HG02571 (cell line): Measurements from ENCODE around the gene SYT12.

Source experiments
- ATAC-seq: cut with Tn5 transposase; IDR thresholded peaks from one replicate; pipeline ENCODE4 v1.9.1; 2021; ENCODE audit warnings: mild to moderate bottlenecking, moderate library complexity; ENCODE audit not compliant: unreplicated experiment

Gene SYT12

GRCh38 chr11:67054346-67054835 is 31.5 kb downstream of the SYT12 start:
- no peak for ATAC-seq

- no peak for ATAC-seq
Observed at GRCh38 chr11:67054836-67055523, 32.0 kb downstream of the SYT12 start.

- no peak for ATAC-seq
Observed at GRCh38 chr11:67055812-67056211, 32.9 kb downstream of the SYT12 start.

- ATAC-seq = no peak
Observed at GRCh38 chr11:67056267-67057204, 33.6 kb downstream of the SYT12 start, which contains the start of gene RHOD. Gene RHOD, plus strand, starts transcription at chr11:67056847. Its CDS starts 56 bp downstream, at chr11:67056903.

- no peak for ATAC-seq
Observed at GRCh38 chr11:67057205-67057672, 34.3 kb downstream of the SYT12 start.

- ATAC-seq = no peak
Observed at GRCh38 chr11:67058506-67058905, 35.6 kb downstream of the SYT12 start.

- no peak for ATAC-seq
Observed at GRCh38 chr11:67059671-67060070, 36.7 kb downstream of the SYT12 start.

- no peak for ATAC-seq
Observed at GRCh38 chr11:67060111-67060522, 37.2 kb downstream of the SYT12 start.

GRCh38 chr11:67062526-67063373 is 39.8 kb downstream of the SYT12 start:
- no peak for ATAC-seq

GRCh38 chr11:67066333-67066709 is 43.4 kb downstream of the SYT12 start:
- ATAC-seq = no peak

GRCh38 chr11:67071420-67072284 is 48.7 kb downstream of the SYT12 start:
- no peak for ATAC-seq

- no peak for ATAC-seq
Observed at GRCh38 chr11:67072295-67072694, 49.4 kb downstream of the SYT12 start.

GRCh38 chr11:67073908-67074307 is 51.0 kb downstream of the SYT12 start:
- ATAC-seq = no peak

- ATAC-seq = no peak
Observed at GRCh38 chr11:67076202-67076601, 53.3 kb downstream of the SYT12 start.

GRCh38 chr11:67079065-67079705 is 56.3 kb downstream of the SYT12 start:
- ATAC-seq = no peak

- no peak for ATAC-seq
Observed at GRCh38 chr11:67082071-67082791, 59.3 kb downstream of the SYT12 start.

- ATAC-seq = no peak
Observed at GRCh38 chr11:67083786-67084366, 60.9 kb downstream of the SYT12 start.

GRCh38 chr11:67085617-67086016 is 62.7 kb downstream of the SYT12 start:
- ATAC-seq = no peak
